Panc1 (cell line): ENCODE measurements around the gene KCNQ1.

ENCODE experiments used
- CTCF ChIP-seq: fragments of 450-650 bp; IDR thresholded peaks from 2 replicates; pipeline ENCODE4 v1.5.1; 2017; ENCODE audit warnings: mild to moderate bottlenecking
- POLR2AphosphoS5 ChIP-seq: IDR thresholded peaks from 2 replicates; pipeline ENCODE4 v1.6.1; 2012; ENCODE audit warnings: mild to moderate bottlenecking, low read depth, low read length, moderate library complexity
- SIN3A ChIP-seq: IDR thresholded peaks from 2 replicates; pipeline ENCODE4 v1.6.1; 2012; ENCODE audit warnings: low read depth, mild to moderate bottlenecking, low read length, moderate library complexity, borderline replicate concordance; ENCODE audit not compliant: insufficient read depth
- TF ChIP-seq, protein P1 (sequence below), 2 experiments: IDR thresholded peaks; 2 replicates each; pipeline ENCODE4 v1.6.1; 2011 to 2012; ENCODE audit warnings: low read depth in 2 of 2, control low read depth in 1 of 2, low read length in 1 of 2, mild to moderate bottlenecking in 1 of 2, moderate library complexity in 1 of 2; ENCODE audit not compliant: insufficient read depth in 1 of 2

- TF ChIP-seq SIN3A (no peak), CTCF (no peak), POLR2AphosphoS5 (no peak)
- TF ChIP-seq, protein P1, sequence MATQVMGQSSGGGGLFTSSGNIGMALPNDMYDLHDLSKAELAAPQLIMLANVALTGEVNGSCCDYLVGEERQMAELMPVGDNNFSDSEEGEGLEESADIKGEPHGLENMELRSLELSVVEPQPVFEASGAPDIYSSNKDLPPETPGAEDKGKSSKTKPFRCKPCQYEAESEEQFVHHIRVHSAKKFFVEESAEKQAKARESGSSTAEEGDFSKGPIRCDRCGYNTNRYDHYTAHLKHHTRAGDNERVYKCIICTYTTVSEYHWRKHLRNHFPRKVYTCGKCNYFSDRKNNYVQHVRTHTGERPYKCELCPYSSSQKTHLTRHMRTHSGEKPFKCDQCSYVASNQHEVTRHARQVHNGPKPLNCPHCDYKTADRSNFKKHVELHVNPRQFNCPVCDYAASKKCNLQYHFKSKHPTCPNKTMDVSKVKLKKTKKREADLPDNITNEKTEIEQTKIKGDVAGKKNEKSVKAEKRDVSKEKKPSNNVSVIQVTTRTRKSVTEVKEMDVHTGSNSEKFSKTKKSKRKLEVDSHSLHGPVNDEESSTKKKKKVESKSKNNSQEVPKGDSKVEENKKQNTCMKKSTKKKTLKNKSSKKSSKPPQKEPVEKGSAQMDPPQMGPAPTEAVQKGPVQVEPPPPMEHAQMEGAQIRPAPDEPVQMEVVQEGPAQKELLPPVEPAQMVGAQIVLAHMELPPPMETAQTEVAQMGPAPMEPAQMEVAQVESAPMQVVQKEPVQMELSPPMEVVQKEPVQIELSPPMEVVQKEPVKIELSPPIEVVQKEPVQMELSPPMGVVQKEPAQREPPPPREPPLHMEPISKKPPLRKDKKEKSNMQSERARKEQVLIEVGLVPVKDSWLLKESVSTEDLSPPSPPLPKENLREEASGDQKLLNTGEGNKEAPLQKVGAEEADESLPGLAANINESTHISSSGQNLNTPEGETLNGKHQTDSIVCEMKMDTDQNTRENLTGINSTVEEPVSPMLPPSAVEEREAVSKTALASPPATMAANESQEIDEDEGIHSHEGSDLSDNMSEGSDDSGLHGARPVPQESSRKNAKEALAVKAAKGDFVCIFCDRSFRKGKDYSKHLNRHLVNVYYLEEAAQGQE (IDR thresholded peaks at IDR 0.05; ENCODE audit: insufficient read depth in 1 of 2, low read depth in 2 of 2, low read length in 1 of 2), result no peak
These were observed 256.4 kb downstream of the KCNQ1 start for GRCh38 chr11:2701230-2701629.
